Mucosa of rectum (tissue), 2 donors: ENCODE data around the gene UNC5A.

ENCODE experiments used
- H3K27ac ChIP-seq, 2 donors: one replicate each; pipeline ENCODE4 v1.7.0; 2013; ENCODE audit warnings: inconsistent platforms in 2 of 2, low read depth in 2 of 2, low read length in 2 of 2
- H3K27me3 ChIP-seq, 2 donors: one replicate each; pipeline ENCODE4 v1.7.0; 2013; ENCODE audit warnings: low read length in 2 of 2; ENCODE audit not compliant: control insufficient read depth in 2 of 2, insufficient read depth in 2 of 2
- H3K36me3 ChIP-seq, 2 donors: one replicate each; pipeline ENCODE4 v1.7.0; 2013; ENCODE audit warnings: low read length in 2 of 2; ENCODE audit not compliant: control insufficient read depth in 2 of 2, insufficient read depth in 2 of 2
- H3K4me1 ChIP-seq, 2 donors: one replicate each; pipeline ENCODE4 v1.7.0; 2013; ENCODE audit warnings: low read length in 2 of 2, mild to moderate bottlenecking in 1 of 2; ENCODE audit not compliant: control insufficient read depth in 2 of 2, insufficient read depth in 2 of 2
- H3K4me3 ChIP-seq, 2 donors: one replicate each; pipeline ENCODE4 v1.7.0; 2013; ENCODE audit warnings: low read length in 2 of 2
- H3K9ac ChIP-seq, 2 donors: one replicate each; pipeline ENCODE4 v1.7.0; 2013; ENCODE audit warnings: low read length in 2 of 2, low read depth in 1 of 2, mild to moderate bottlenecking in 1 of 2
- H3K9me3 ChIP-seq, 2 donors: one replicate each; pipeline ENCODE4 v1.7.0; 2013; ENCODE audit warnings: low read length in 2 of 2; ENCODE audit not compliant: control insufficient read depth in 2 of 2
- donor health status: healthy.
- donor health status: Normal muscosa, but diverticular disease.

The UNC5A gene

GRCh38 chr5:176851871-176852658 is 41.7 kb downstream of the UNC5A start:
- no peaks in the 10 kb centered on the region for H3K4me1 ChIP-seq
- no peaks in the 10 kb centered on the region for H3K9me3 ChIP-seq
- no peak overlapping the region for H3K9ac ChIP-seq
- no peaks in the 10 kb centered on the region for H3K36me3 ChIP-seq
- no peak overlapping the region for H3K27ac ChIP-seq
- peaks cover 0 to 2% of the 10 kb centered on the region in 2 donors for H3K27me3 ChIP-seq
- no peak overlapping the region for H3K4me3 ChIP-seq

DNA sequence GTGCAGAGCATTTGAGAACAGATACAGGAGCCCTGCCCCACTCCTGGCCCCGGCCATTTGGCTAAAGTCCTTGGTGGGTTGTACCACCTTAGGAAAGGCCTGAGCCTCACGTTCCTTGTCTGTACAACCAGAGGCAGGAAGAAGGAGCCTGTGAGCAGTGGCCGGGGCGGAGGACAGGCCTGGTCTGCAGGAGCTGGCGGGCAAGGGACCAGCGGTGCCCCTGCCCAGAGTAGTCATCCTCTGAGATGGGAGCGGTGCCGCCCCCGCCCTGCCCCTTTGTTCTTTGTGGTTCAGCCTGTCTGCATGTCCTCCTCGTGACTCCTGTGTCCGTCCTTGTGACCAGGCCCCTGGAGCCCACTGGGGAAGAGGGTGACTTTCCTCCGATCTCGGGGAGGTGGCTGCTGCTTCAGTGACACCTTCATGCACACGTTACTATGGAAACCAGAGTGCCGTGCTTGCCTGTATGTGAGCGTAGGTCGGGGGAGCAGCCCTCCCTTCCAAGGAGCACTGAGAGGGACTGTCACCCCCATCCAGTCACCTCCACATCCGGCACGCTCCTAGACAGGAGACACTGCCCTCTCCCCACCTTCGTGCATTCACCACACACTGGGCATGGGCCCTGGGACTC is 42.9 kb downstream of the UNC5A start:
- H3K4me3 ChIP-seq = no peak overlapping the region
- no peak overlapping the region for H3K27ac ChIP-seq
- no peaks in the 10 kb centered on the region for H3K4me1 ChIP-seq
- no peaks in the 10 kb centered on the region for H3K36me3 ChIP-seq
- H3K9me3 ChIP-seq = no peaks in the 10 kb centered on the region
- H3K9ac ChIP-seq = no peak overlapping the region
- peaks cover 2% of the 10 kb centered on the region in 2 donors for H3K27me3 ChIP-seq

DNA sequence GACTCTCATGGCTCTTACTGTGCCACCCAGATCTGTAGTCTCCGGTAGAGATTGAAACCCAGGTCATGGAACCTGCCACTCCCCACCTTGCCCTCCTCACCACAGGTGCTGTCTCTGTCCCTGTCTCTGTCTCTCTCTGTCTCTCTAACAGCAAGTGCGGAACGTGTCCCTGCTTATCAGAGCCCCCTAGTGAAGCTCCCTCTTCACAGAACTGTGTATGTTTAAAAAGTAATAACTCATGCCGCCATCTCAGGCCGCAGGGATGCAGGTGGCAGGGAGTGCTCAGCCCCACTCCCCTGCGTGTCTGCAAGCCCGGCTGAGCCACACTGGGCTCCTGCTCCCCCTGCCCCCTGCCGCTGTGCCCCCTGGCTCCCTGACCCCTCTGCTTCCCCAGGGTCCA is 43.8 kb downstream of the UNC5A start:
- Histone ChIP-seq H3K27me3 (peaks cover 0 to 4% of the 10 kb centered on the region in 2 donors), H3K4me1 (no peaks in the 10 kb centered on the region), H3K9ac (no peak overlapping the region), H3K9me3 (no peaks in the 10 kb centered on the region), H3K27ac (no peak overlapping the region), H3K36me3 (no peaks in the 10 kb centered on the region), H3K4me3 (no peak overlapping the region)

GRCh38 chr5:176855598-176855997 is 45.2 kb downstream of the UNC5A start:
- Histone ChIP-seq H3K4me3 (no peak overlapping the region), H3K9me3 (no peaks in the 10 kb centered on the region), H3K36me3 (no peaks in the 10 kb centered on the region), H3K27ac (no peak overlapping the region), H3K27me3 (peaks cover 0 to 4% of the 10 kb centered on the region in 2 donors), H3K4me1 (no peaks in the 10 kb centered on the region), H3K9ac (no peak overlapping the region)

DNA sequence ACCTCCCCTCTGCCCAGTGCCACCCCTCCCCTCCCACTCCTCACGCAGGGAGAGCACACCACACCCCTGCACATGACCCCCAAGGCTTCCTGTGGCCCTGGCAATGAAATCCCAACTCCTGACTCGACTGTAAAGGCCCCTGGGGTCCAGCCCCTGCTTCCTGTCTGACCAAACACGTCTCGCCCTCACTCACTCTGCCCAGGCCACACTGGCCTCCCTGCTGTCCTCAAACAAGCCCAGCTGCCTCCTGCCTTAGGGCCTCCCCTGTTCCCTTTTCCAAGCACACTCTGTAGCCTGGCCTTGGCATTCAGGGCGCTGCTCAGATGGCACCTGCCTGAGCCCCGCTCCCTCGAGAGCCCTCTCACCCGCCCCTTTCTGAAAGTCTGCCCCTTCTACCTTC is 46.4 kb downstream of the UNC5A start:
- H3K4me3 ChIP-seq = no peak overlapping the region
- no peaks in the 10 kb centered on the region for H3K4me1 ChIP-seq
- H3K27ac ChIP-seq = no peak overlapping the region
- H3K27me3 ChIP-seq = peaks cover 0 to 4% of the 10 kb centered on the region in 2 donors
- H3K9me3 ChIP-seq = no peaks in the 10 kb centered on the region
- no peaks in the 10 kb centered on the region for H3K36me3 ChIP-seq
- no peak overlapping the region for H3K9ac ChIP-seq

GRCh38 chr5:176857216-176857893 is 47.0 kb downstream of the UNC5A start:
- H3K9ac ChIP-seq = no peak overlapping the region
- no peaks in the 10 kb centered on the region for H3K4me1 ChIP-seq
- H3K27ac ChIP-seq = no peak overlapping the region
- H3K27me3 ChIP-seq = peaks cover 0 to 4% of the 10 kb centered on the region in 2 donors
- H3K4me3 ChIP-seq = no peak overlapping the region
- no peaks in the 10 kb centered on the region for H3K36me3 ChIP-seq
- H3K9me3 ChIP-seq = no peaks in the 10 kb centered on the region

GRCh38 chr5:176857894-176858273 is 47.5 kb downstream of the UNC5A start:
- Histone ChIP-seq H3K4me1 (no peaks in the 10 kb centered on the region), H3K36me3 (no peaks in the 10 kb centered on the region), H3K9ac (no peak overlapping the region), H3K27me3 (peaks cover 3 to 4% of the 10 kb centered on the region in 2 donors), H3K9me3 (no peaks in the 10 kb centered on the region), H3K4me3 (no peak overlapping the region), H3K27ac (no peak overlapping the region)

- H3K9ac ChIP-seq = no peak overlapping the region
- no peaks in the 10 kb centered on the region for H3K4me1 ChIP-seq
- peaks cover 4 to 6% of the 10 kb centered on the region in 2 donors for H3K27me3 ChIP-seq
- no peaks in the 10 kb centered on the region for H3K36me3 ChIP-seq
- no peak overlapping the region for H3K27ac ChIP-seq
- no peaks in the 10 kb centered on the region for H3K9me3 ChIP-seq
- H3K4me3 ChIP-seq = no peak overlapping the region
Observed at GRCh38 chr5:176859916-176860315, 49.6 kb downstream of the UNC5A start.

GRCh38 chr5:176860381-176860780 is 50.0 kb downstream of the UNC5A start:
- peaks cover 4 to 7% of the 10 kb centered on the region in 2 donors for H3K27me3 ChIP-seq
- no peaks in the 10 kb centered on the region for H3K36me3 ChIP-seq
- no peak overlapping the region for H3K9ac ChIP-seq
- no peaks in the 10 kb centered on the region for H3K4me1 ChIP-seq
- no peaks in the 10 kb centered on the region for H3K9me3 ChIP-seq
- no peak overlapping the region for H3K27ac ChIP-seq
- H3K4me3 ChIP-seq = no peak overlapping the region

- Histone ChIP-seq H3K27me3 (peaks cover 6 to 12% of the 10 kb centered on the region in 2 donors), H3K4me1 (no peaks in the 10 kb centered on the region), H3K9ac (no peak overlapping the region), H3K4me3 (no peak overlapping the region), H3K36me3 (no peaks in the 10 kb centered on the region), H3K9me3 (no peaks in the 10 kb centered on the region), H3K27ac (no peak overlapping the region)
Observed at GRCh38 chr5:176861276-176861675, 50.9 kb downstream of the UNC5A start.
